GM18508 (cell line): ENCODE results near the gene EIF4E1B.

ENCODE experiments used
- ATAC-seq: cut with Tn5 transposase; IDR thresholded peaks from one replicate; pipeline ENCODE4 v1.9.1; 2021; ENCODE audit warnings: moderate number of reproducible peaks; ENCODE audit not compliant: insufficient read depth, unreplicated experiment

Gene EIF4E1B

GRCh38 chr5:176603091-176603490 is 27.4 kb upstream of the EIF4E1B start:
- ATAC-seq, result no peak

- ATAC-seq, result no peak
These were observed 24.4 kb upstream of the EIF4E1B start for GRCh38 chr5:176606032-176606431.

- no peak for ATAC-seq
These were observed 23.6 kb upstream of the EIF4E1B start for GRCh38 chr5:176606875-176607274.

- ATAC-seq, result no peak
These were observed 22.3 kb upstream of the EIF4E1B start for GRCh38 chr5:176608142-176608705.

- ATAC-seq, result no peak
These were observed 21.3 kb upstream of the EIF4E1B start for GRCh38 chr5:176608937-176609723.

- no peak for ATAC-seq
These were observed 20.6 kb upstream of the EIF4E1B start, which contains the start of gene GPRIN1 for GRCh38 chr5:176609724-176610434. TSS of gene GPRIN1 (minus strand) at chr5:176610156. CDS start at chr5:176599834, 10,322 bp downstream.

DNA sequence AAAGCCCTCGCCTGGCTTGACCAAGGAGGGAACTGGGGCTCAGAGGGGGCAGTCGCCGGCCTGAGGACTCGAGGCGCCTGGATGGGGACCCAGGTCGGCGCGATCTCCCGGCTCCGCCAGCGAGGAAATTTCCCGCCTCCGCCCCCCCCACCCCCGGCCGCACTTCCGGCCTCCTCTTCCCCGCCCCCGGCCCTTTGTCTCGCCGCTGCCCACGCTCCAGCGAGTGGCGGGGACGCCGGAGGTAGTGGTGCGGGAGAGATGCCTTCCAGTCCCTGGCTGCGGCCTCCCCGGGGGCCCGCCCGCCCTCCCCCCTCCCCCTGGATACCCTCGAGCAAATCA is 20.1 kb upstream of the EIF4E1B start:
- ATAC-seq, result no peak

- ATAC-seq, result no peak
These were observed 19.0 kb upstream of the EIF4E1B start for GRCh38 chr5:176611435-176611834.

DNA sequence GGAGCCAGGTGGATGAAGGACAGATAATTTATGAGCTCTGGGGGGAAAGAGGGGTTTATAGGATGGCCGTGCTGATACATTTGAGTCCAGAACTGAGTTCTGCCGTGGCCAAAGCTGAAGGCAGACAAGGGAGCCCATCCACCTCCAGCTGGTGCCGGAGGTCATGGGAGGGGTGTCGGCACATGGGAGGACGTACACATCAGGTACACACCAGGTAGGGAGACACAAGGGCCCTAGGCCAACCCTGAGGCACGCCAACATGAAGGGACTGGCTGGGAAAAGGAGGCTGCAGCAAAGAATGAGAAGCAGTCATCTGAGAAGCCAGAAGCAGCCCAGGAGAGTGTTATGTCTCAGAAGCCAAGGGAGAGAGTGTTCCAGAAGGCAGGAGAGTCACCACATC is 18.5 kb upstream of the EIF4E1B start:
- no peak for ATAC-seq

DNA sequence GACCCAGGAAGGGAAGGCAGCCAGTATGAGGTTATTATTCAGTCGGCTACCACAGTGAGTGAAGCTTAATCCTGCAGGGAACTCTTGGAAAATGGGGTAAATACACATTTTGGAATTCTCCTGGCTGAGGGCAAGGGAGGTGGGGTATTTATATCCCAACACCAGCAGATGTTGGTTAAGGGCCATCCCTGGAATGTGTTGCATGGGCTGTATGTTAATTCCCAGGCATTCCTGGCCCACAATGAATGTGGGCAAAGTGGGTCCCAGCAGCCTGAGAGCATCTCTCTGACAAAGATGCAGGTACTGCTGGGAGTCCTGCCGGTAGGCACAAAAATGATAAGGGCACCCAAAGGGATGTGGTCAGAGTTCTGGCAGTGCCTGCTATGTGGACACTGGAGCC is 17.6 kb upstream of the EIF4E1B start:
- ATAC-seq, result no peak

- no peak for ATAC-seq
These were observed 15.5 kb upstream of the EIF4E1B start for GRCh38 chr5:176614805-176615478.

- no peak for ATAC-seq
These were observed 14.0 kb upstream of the EIF4E1B start for GRCh38 chr5:176616511-176616910.

DNA sequence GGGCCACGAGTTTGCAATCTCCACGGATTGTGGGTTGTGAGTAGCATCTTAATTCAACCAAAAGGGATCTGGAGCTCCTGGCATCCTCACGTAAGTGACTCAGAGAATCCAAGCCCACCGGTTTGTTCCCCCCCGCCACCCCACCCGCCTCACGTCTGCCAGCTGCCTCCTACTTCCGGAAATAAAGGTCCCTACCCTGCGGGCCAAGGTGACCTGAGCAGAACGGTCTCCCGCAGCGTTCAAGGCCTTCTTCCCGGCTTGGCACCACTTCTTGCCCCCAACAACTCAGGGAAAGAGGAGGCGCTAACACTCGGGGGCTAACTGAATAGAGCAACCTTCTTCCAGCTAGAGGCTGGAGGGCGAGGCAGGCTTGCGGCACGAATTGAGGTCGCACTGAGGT is 11.7 kb upstream of the EIF4E1B start:
- no peak for ATAC-seq

DNA sequence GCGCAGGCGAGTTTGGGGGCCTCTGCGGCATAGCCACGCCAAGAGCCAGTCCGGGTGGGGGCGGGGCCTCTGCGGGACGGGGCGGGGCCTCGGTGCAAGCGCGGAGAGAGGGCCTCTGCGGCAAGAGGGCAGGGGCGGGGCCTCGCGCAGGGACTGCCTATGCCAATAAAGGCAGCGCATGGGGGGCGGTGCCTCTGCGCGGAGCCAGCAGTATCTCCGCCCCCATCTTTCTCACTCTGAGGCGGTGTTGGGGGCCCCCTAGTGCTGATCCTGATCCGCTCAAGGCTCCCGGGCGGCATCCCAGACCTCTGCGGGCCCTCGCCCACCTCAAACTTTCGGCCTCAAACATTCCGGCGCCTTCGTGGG is 11.3 kb upstream of the EIF4E1B start:
- no peak for ATAC-seq

DNA sequence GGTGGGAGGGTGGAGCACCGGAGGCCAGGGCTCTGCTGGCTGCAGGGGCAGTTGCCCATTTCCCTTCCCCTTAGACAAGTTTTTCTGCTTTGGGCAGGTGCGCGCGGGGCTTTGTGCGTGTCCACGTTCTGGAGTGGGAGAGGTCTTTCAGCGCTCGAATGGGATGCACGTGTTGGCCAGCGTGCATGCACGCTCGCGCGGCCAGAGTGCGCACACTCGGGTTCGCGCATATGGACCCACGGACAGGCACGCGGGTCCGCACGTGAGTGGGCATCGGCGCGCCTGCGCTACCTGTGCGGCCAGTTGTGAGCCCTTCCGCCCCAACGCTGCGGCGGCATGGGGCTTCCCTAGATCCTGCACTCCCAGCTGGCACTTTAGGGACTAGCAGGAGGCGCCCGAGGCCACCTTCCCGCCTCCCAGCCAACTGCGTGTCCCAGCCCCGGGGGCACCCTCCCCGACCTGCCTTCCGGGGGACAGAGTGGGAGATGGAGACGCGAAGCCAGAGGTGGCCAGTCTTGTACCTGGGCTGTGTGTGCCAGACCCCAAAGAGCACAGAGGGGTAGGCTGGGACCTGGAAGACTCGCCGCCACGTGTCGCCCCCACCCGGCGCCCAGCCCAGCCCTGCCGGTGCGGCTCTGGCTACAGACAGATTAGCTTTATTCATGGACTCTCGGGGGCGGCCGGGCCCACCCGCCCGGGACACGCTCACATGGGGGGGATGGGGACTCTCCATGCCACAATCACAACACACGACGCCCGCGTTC is 10.7 kb upstream of the EIF4E1B start:
- no peak for ATAC-seq

DNA sequence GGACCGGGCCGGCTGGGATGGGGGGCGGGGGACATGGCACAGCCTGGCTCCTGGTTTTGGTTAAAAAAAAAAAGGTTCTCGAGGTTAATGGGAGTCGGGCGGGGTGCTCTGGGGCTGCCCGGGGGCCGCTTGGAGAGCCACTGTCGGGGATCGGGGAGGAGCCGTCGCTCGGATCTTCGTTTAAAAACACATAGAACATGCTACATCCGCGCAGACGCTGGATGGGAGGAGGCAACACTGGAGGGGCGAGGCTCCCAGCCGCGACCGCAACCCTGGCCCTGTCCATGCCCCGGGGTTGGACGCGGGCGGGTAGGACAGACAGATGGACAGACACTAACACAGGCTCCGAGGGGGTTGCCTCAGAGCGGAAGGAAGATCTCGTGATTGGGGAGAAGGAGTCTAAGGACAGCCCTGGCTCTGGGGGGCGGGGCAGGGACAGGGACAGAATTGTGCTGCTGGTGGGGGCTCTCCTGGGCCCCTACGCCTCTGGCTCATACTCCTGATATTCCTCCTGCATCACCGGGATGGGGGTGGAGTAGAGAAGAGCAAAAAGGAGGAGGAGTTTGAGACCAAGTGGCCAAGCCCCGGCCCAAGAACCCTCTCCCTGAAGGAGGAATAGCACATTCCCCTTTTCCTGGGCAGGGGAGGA is 10.0 kb upstream of the EIF4E1B start:
- no peak for ATAC-seq

- ATAC-seq, result no peak
These were observed 8.8 kb upstream of the EIF4E1B start for GRCh38 chr5:176621661-176622079.

DNA sequence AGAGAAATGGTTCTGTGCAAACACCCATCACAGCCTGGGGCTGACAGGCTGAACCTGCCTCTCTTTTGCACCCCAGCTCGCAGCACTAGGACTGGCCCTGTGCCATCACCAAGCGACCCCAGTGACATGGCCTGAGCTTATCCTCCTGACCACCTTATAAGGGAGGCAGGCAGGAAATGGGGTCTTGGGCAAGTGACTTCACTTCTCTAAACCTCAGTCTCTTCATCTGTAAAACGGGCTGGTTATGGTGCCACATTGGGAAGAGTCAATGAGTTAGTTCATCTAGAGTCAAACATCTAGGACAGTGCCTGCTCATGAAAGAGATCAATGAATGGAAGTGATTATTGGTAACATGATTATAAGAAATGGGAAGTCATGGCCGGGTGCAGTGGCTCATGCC is 6.3 kb upstream of the EIF4E1B start:
- no peak for ATAC-seq

DNA sequence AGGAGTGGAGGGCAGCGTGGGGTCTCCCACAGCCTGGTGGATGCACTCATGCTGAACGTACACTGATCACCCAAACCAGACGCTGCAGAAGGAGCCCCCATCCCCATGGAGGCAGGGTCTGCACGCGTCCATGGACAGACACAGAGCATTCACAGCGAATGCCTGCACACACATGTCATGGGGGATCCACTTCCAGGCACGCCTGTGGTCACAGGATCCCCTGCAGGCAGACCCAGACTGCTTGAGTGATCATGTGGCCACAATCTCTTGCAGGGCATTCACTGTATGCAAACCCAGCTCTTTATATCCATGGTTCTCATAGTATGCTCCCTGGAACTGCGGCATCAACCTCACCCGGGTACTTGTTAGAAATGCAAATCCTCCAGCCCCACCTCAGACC is 5.5 kb upstream of the EIF4E1B start:
- ATAC-seq, result no peak

DNA sequence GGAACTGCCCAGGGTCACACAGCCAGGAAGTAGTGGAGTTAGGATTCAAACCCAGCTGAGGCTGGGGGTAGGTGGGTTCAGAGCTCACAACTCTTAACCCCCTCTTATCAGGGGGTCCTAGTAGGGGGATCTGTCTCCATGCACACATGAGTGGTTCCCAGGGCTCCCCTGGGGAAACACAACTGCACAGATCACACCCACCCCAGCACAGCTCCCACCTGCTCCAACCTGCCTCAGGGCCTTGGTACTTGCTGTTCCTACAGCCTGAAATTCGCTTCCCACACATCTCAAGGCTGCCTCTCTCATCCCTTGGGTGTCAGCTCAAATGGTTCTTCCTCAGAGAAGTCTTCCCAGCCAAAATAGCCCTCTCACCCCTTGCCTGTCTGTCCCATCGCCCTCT is 5.0 kb upstream of the EIF4E1B start:
- ATAC-seq, result no peak
